ENCODE data around the gene PACSIN1. TPM values are rescaled to one million over a fixed set of nuclear protein-coding genes. Genes with fewer than 3 reads are reported as not detected.

PACSIN1 gene
- total and polyA plus RNA-seq, 8 donors: under 0.01 to 2.2 (median 0.49) TPM; not detected in 2

DNA sequence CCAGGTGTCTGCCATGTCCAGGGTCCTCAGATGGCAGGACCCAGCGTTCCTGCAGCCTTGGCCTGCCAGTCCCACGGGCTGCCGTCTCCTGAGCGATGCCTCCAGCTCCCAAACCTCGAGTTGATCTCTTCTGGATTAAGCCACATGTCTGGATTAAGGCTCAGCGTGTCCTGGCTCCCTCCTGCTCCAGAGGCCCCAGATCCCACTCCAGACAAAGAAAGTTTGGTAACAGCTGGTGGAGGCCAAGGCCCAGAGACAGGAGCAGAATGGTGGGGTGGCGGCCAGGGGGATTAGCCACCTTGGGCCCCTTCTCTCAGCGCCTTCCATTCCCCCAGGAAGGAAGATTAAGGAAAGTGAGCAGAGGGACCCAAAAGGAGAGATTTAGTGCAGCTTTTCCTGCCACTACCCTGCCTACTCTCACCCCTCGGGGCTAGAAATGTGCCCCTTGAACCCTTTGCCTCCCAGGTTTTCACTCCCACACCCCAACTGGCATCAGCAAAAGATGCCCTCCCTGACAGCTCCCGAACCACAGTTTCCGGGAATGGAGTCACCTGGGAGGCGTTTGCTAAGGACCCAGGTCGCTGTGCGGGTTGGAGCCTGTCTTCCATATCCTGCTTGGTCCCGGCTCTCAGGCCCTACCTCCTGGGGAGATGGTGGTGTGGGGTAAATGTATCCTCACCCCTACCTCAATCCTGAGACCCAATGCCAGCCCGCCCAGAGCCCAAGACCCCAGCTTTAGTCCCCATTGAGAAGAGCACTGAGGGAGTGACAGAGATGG lies 83.3 kb downstream of the PACSIN1 start:
- no peak overlapping the region for H3K4me3 ChIP-seq
- TF ChIP-seq POLR2AphosphoS5 (IDR thresholded peaks at IDR 0.05) (no peak), EP300 (IDR thresholded peaks at IDR 0.05) (no peak), POLR2A (IDR thresholded peaks at IDR 0.05) (no peak)
- TF ChIP-seq, protein P1, sequence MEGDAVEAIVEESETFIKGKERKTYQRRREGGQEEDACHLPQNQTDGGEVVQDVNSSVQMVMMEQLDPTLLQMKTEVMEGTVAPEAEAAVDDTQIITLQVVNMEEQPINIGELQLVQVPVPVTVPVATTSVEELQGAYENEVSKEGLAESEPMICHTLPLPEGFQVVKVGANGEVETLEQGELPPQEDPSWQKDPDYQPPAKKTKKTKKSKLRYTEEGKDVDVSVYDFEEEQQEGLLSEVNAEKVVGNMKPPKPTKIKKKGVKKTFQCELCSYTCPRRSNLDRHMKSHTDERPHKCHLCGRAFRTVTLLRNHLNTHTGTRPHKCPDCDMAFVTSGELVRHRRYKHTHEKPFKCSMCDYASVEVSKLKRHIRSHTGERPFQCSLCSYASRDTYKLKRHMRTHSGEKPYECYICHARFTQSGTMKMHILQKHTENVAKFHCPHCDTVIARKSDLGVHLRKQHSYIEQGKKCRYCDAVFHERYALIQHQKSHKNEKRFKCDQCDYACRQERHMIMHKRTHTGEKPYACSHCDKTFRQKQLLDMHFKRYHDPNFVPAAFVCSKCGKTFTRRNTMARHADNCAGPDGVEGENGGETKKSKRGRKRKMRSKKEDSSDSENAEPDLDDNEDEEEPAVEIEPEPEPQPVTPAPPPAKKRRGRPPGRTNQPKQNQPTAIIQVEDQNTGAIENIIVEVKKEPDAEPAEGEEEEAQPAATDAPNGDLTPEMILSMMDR (IDR thresholded peaks at IDR 0.05): no peak
- H3K9me3 ChIP-seq: no peaks in the 10 kb centered on the region
- no peaks in the 10 kb centered on the region for H3K36me3 ChIP-seq
- H3K27me3 ChIP-seq: no peaks in the 10 kb centered on the region
- 68 to 74% (median 70%) methylated on average over 12 to 16 of the region's 16 CpGs for WGBS, 5 donors
- peaks cover 11 to 79% (median 71%) of the 10 kb centered on the region in 4 donors for H3K4me1 ChIP-seq
- intact Hi-C loops (cut with DNase I; ENCODE audit: low total_unique reads): no loop called here
- peak overlapping the region in 1 of 5 donors; percentile 46 for H3K27ac ChIP-seq
- DNase-seq: no peak

DNA sequence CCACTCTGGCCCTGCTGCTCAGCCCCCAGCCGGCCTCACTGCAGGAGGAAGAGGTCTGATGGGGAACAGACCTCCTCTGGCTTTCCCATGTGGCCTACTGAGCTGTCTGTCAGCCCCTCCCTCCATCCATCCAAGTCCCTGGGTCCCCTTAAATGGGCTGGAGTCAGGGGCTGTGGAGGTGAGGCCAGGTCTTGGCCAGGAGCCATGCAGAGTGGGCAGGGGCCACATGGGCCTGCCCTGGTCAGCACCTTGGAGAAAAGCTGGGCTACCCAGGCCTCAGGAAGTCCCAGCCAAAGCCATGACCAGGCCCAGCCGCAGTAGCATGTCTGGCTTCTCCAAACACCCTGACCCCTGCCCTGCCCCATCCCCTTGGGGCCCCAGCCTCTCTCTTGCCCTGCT lies 83.9 kb downstream of the PACSIN1 start:
- Histone ChIP-seq H3K27ac (peak overlapping the region in 2 of 5 donors; percentile 8 to 46), H3K36me3 (no peaks in the 10 kb centered on the region), H3K9me3 (no peaks in the 10 kb centered on the region), H3K4me1 (peaks cover 11 to 81% (median 70%) of the 10 kb centered on the region in 4 donors), H3K27me3 (no peaks in the 10 kb centered on the region), H3K4me3 (no peak overlapping the region)
- intact Hi-C loops (cut with DNase I; ENCODE audit: low total_unique reads): no loop called here
- WGBS, 5 donors: 66 to 94% (median 77%) methylated on average over 2 of the region's 2 CpGs
- no peak for DNase-seq
- no peak for TF ChIP-seq POLR2A (IDR thresholded peaks at IDR 0.05)

DNA sequence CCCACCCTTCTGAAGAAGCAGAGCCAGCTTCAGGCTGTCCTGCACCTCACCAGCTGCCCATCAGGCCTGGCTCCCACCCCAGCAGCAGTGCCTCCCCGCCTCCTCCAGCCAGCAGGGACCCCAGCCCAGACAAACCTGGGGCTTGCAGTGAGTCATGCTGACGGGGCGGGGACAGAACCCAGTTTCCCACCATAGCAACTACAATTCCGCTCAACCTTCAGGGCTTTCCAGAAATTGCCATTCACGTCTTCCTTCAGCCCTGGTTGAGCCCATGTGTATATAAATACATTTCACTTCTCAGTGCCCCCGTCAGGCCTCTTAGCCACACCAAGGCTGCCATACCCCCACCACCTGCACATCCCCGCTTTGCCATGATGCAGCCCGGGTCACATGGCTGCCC lies 85.8 kb downstream of the PACSIN1 start:
- 74 to 90% (median 82%) methylated on average over 7 to 8 of the region's 8 CpGs for WGBS, 5 donors
- no peak overlapping the region for H3K4me3 ChIP-seq

DNA sequence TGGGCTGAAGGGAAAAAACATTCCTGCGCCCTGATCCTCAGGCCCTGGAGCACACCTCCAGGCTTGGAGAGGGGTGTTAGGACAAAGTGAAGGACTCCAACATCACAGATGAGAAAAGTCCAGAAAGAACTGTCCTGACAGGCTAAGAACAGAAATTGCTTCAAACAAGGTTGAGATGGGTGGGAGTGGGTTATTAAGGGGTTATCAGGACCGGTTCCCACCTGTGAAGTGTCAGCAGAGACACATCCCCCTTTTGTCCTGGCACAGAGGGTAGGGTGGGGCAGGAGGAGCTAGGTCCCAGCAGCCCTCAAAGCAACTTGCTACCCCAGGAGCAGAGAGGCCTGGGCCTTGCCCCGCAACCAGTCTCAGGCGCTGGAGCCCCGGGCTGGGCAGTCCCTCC lies 86.7 kb downstream of the PACSIN1 start:
- no peak for DNase-seq
- WGBS, 5 donors: 51 to 69% (median 65%) methylated on average over 4 to 5 of the region's 5 CpGs
- no peaks in the 10 kb centered on the region for H3K9me3 ChIP-seq
- H3K27me3 ChIP-seq: no peaks in the 10 kb centered on the region
- TF ChIP-seq POLR2A (IDR thresholded peaks at IDR 0.05) (no peak), EP300 (IDR thresholded peaks at IDR 0.05) (no peak), POLR2AphosphoS5 (IDR thresholded peaks at IDR 0.05) (no peak)
- TF ChIP-seq, protein P1 (IDR thresholded peaks at IDR 0.05): no peak
- H3K4me3 ChIP-seq: peak overlapping the region in 1 of 4 donors; percentile 53
- intact Hi-C loops (cut with DNase I; ENCODE audit: low total_unique reads): no loop called here
- peaks cover 4 to 72% (median 56%) of the 10 kb centered on the region in 4 donors for H3K4me1 ChIP-seq
- no peaks in the 10 kb centered on the region for H3K36me3 ChIP-seq
- H3K27ac ChIP-seq: peak overlapping the region in 1 of 5 donors; percentile 32

More for the DNA sequence above, 85.8 kb downstream of the PACSIN1 start:
- intact Hi-C loops (cut with DNase I; ENCODE audit: low total_unique reads): no loop called here
- Histone ChIP-seq H3K4me1 (peaks cover 4 to 77% (median 57%) of the 10 kb centered on the region in 4 donors), H3K9me3 (no peaks in the 10 kb centered on the region), H3K27ac (peak overlapping the region in 1 of 5 donors; percentile 46), H3K36me3 (no peaks in the 10 kb centered on the region), H3K27me3 (no peaks in the 10 kb centered on the region)
- TF ChIP-seq POLR2AphosphoS5 (IDR thresholded peaks at IDR 0.05) (no peak), EP300 (IDR thresholded peaks at IDR 0.05) (no peak), POLR2A (IDR thresholded peaks at IDR 0.05) (no peak)
- TF ChIP-seq, protein P1 (IDR thresholded peaks at IDR 0.05): no peak
- DNase-seq: no peak

DNA sequence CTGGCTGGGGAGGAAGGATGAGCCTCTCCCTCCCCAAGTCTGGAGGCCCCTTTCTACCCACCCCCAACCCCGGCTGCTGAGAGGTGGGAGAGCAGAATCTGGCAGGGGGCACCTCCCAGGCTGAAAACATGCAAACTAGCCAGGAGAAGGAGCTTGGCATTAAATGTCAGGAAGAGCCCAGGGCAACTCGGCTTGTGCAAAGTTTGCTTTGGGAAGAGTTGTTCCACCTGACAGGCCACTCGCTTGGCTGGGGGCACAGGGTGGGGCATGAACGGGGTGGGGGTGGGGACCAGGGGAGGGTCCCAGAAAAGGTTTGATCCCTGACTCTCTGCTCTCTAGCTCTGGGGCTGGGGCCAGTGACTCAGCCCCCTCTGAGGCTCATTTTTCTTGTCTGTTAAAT lies 87.3 kb downstream of the PACSIN1 start:
- Histone ChIP-seq H3K4me3 (peak overlapping the region in 1 of 4 donors; percentile 53), H3K27me3 (no peaks in the 10 kb centered on the region), H3K4me1 (peaks cover under 1 to 67% (median 54%) of the 10 kb centered on the region in 4 donors), H3K36me3 (no peaks in the 10 kb centered on the region), H3K9me3 (peaks cover 0 to under 1% (median under 1%) of the 10 kb centered on the region in 4 donors), H3K27ac (no peak overlapping the region)
- intact Hi-C loops (cut with DNase I; ENCODE audit: low total_unique reads): no loop called here
- TF ChIP-seq, protein P1 (IDR thresholded peaks at IDR 0.05): no peak
- TF ChIP-seq EP300 (IDR thresholded peaks at IDR 0.05) (no peak), POLR2AphosphoS5 (IDR thresholded peaks at IDR 0.05) (no peak), POLR2A (IDR thresholded peaks at IDR 0.05) (no peak)
- 34 to 48% (median 43%) methylated on average over 4 of the region's 4 CpGs for WGBS, 5 donors
- no peak for DNase-seq

All from stomach (tissue), 9 donors.